ENCODE measurements around the gene PRKCE.

DNA sequence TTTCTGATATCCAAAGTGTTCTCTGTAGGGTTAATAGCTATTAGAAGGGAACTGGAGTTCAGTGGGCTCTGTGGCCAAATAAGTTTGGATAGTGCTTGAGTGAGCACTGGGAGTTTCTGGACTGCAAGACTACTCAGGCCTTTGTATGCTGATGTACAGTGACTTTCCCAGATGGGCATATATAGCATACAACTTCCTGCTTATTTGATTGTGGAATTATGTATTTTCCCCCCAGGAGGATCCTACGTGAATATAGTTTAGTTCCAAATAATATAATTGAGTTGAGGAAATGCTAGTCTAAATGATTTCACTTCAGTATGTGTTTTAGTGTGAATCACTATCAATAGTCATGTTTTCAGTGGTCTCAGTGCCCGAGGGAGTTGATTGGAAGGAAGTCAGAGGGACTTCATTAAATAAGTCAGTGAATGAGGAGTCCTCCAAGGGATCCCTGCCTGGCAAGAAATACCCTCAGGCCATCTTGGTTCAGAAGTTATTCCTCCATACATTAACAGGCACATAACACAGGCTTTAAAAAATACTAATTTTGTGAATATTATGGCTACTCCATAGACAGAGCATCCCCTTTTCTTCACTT, 251.4 kb downstream of the PRKCE start:
- TF ChIP-seq POLR2A (IDR thresholded peaks at IDR 0.05), result no peak
- TF ChIP-seq CTCF (IDR thresholded peaks at IDR 0.05), result no peak
